ENCODE results near the gene TSSK2.

DNA sequence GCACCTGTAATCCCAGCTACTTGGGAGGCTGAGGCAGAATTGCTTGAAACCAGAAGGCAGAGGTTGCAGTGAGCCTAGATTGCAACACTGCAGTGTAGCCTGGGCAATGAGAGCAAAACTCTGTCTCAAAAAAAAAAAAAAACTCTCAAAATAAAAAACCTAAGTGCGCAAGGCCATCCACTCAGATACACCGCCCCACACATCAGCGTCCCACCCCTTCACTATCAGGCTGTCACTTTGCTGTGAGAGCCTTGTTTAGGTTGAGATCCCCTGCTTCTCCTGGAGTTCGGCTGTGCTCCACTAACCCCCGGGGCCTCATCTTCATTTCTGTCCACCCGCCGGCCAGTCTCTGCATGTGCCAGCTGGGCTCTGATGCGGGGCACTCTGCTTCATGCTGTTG lies 35.3 kb downstream of the TSSK2 start:
- no peak for TF ChIP-seq POLR2AphosphoS5 (IDR thresholded peaks at IDR 0.05; ENCODE audit: low read depth)
- TF ChIP-seq, protein P1, sequence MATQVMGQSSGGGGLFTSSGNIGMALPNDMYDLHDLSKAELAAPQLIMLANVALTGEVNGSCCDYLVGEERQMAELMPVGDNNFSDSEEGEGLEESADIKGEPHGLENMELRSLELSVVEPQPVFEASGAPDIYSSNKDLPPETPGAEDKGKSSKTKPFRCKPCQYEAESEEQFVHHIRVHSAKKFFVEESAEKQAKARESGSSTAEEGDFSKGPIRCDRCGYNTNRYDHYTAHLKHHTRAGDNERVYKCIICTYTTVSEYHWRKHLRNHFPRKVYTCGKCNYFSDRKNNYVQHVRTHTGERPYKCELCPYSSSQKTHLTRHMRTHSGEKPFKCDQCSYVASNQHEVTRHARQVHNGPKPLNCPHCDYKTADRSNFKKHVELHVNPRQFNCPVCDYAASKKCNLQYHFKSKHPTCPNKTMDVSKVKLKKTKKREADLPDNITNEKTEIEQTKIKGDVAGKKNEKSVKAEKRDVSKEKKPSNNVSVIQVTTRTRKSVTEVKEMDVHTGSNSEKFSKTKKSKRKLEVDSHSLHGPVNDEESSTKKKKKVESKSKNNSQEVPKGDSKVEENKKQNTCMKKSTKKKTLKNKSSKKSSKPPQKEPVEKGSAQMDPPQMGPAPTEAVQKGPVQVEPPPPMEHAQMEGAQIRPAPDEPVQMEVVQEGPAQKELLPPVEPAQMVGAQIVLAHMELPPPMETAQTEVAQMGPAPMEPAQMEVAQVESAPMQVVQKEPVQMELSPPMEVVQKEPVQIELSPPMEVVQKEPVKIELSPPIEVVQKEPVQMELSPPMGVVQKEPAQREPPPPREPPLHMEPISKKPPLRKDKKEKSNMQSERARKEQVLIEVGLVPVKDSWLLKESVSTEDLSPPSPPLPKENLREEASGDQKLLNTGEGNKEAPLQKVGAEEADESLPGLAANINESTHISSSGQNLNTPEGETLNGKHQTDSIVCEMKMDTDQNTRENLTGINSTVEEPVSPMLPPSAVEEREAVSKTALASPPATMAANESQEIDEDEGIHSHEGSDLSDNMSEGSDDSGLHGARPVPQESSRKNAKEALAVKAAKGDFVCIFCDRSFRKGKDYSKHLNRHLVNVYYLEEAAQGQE (IDR thresholded peaks at IDR 0.05; ENCODE audit: unreplicated experiment) = no peak
- TF ChIP-seq, protein P2, sequence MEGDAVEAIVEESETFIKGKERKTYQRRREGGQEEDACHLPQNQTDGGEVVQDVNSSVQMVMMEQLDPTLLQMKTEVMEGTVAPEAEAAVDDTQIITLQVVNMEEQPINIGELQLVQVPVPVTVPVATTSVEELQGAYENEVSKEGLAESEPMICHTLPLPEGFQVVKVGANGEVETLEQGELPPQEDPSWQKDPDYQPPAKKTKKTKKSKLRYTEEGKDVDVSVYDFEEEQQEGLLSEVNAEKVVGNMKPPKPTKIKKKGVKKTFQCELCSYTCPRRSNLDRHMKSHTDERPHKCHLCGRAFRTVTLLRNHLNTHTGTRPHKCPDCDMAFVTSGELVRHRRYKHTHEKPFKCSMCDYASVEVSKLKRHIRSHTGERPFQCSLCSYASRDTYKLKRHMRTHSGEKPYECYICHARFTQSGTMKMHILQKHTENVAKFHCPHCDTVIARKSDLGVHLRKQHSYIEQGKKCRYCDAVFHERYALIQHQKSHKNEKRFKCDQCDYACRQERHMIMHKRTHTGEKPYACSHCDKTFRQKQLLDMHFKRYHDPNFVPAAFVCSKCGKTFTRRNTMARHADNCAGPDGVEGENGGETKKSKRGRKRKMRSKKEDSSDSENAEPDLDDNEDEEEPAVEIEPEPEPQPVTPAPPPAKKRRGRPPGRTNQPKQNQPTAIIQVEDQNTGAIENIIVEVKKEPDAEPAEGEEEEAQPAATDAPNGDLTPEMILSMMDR (conservative IDR thresholded peaks at IDR 0.05; ENCODE audit: low read depth in 2 of 2) = no peak
- TF ChIP-seq CREB1 (CRISPR knock-in tag; IDR thresholded peaks at IDR 0.05; ENCODE audit: low read depth) = no peak
- TF ChIP-seq, protein P3, sequence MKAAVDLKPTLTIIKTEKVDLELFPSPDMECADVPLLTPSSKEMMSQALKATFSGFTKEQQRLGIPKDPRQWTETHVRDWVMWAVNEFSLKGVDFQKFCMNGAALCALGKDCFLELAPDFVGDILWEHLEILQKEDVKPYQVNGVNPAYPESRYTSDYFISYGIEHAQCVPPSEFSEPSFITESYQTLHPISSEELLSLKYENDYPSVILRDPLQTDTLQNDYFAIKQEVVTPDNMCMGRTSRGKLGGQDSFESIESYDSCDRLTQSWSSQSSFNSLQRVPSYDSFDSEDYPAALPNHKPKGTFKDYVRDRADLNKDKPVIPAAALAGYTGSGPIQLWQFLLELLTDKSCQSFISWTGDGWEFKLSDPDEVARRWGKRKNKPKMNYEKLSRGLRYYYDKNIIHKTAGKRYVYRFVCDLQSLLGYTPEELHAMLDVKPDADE (IDR thresholded peaks at IDR 0.05) = no peak

Measured in GM23338 (cell line).